ENCODE results near the gene CREBBP.
"Not testable (repeated sequence)": the region's sequence is repeated elsewhere in the genome, so short reads cannot be mapped to it uniquely, and the experiment has no call there.

The CREBBP gene

DNA sequence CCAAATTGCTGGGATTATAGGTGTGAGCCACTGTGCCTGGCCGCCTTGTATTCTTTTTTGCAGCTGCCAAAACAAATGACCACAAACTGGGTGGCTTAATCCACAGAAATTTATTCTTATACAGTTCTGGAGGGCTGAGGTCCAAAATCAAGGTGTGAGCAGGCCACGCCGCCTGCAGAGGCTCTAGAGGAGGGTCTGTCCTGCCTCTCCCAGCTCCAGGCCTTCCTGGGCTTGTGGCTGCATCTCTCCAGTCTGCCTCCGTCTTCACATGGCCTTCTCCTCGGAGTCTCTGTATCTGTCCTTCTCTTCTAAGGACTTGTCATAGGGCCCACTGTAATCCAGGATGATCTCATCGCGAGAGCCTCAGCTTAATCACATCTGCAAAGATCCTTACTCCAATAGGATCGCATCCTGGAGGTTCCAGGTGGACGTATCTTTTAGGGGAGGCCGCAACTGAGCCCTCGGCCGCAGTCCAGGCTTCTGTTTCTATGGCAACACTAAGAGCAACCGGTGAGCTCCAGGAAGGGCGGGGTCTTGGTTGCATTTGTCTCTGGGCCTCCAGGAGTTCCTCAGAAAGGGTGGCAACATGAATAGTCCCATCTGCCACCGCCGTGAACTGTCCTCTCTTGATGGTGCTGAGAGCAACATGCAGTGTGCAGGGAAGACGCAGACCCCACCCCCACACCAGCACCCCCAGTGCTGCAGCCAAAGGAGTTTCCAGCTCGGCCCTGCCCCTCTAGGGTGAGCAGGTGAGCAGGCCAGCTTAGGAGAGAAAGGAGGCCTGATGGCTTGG is 29.5 kb upstream of the CREBBP start:
- Histone ChIP-seq H3K27me3 (ENCODE audit: control insufficient read depth, insufficient read depth, low read length) (no peaks in the 10 kb centered on the region), H3K36me3 (ENCODE audit: control insufficient read depth, insufficient read depth, low read length) (no peaks in the 10 kb centered on the region), H3K4me3 (ENCODE audit: low read depth, low read length) (no peak overlapping the region), H3K9me3 (ENCODE audit: control insufficient read depth, insufficient read depth, low read length) (no peaks in the 10 kb centered on the region), H3K27ac (ENCODE audit: low read depth, low read length) (no peak overlapping the region), H3K4me1 (ENCODE audit: control insufficient read depth, insufficient read depth, low read length) (no peaks in the 10 kb centered on the region), H3K9ac (ENCODE audit: low read depth, low read length) (no peak overlapping the region)

DNA sequence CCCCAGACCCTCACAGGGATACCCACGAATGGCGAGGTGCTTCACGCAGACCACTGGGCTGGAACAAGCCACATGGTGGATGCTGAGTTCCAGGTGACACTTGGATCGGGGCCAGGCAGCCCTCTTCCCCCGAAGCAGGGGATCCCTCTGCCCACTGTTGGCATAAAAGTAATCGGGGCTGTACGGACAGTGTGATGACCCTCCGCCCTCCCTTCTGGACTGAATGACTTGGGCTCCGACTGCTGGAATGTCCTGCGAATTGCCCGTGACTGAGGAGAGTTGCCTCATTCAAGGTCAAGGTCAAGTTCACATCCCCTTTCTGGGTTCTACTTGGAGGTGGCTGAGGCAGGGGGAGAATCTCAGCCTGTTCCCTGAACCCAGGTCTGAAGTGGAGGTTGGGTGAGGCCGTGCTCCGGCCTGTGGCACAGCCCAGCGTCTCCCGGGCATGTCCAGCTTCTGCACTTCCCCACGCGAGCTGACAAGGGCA is 28.5 kb upstream of the CREBBP start:
- Histone ChIP-seq H3K4me3 (ENCODE audit: low read depth, low read length) (no peak overlapping the region), H3K27ac (ENCODE audit: low read depth, low read length) (no peak overlapping the region), H3K9ac (ENCODE audit: low read depth, low read length) (no peak overlapping the region), H3K4me1 (ENCODE audit: control insufficient read depth, insufficient read depth, low read length) (no peaks in the 10 kb centered on the region), H3K9me3 (ENCODE audit: control insufficient read depth, insufficient read depth, low read length) (no peaks in the 10 kb centered on the region), H3K36me3 (ENCODE audit: control insufficient read depth, insufficient read depth, low read length) (no peaks in the 10 kb centered on the region), H3K27me3 (ENCODE audit: control insufficient read depth, insufficient read depth, low read length) (no peaks in the 10 kb centered on the region)

DNA sequence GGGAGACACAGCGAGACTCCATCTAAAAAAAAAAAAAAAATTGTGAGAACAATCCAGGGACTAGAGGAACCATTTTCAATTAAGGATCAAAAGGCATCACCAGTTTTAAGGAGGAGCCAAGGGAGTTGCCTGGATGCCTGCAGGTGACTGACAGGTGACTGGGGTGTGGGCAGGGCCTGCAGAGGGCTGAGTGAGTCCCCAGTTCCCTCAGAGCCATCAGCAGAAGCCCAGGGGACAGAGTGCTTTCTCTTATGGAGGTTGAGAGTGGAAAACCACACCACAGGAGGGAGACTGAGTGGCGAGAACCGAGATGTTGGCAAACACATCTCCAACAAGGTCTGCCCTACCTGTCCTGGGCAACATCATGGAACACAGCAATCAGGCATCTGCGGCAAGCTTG is 27.1 kb upstream of the CREBBP start:
- Histone ChIP-seq H3K9ac (ENCODE audit: low read depth, low read length) (no peak overlapping the region), H3K27ac (ENCODE audit: low read depth, low read length) (no peak overlapping the region), H3K4me1 (ENCODE audit: control insufficient read depth, insufficient read depth, low read length) (no peaks in the 10 kb centered on the region), H3K36me3 (ENCODE audit: control insufficient read depth, insufficient read depth, low read length) (no peaks in the 10 kb centered on the region), H3K9me3 (ENCODE audit: control insufficient read depth, insufficient read depth, low read length) (no peaks in the 10 kb centered on the region), H3K4me3 (ENCODE audit: low read depth, low read length) (no peak overlapping the region), H3K27me3 (ENCODE audit: control insufficient read depth, insufficient read depth, low read length) (no peaks in the 10 kb centered on the region)

DNA sequence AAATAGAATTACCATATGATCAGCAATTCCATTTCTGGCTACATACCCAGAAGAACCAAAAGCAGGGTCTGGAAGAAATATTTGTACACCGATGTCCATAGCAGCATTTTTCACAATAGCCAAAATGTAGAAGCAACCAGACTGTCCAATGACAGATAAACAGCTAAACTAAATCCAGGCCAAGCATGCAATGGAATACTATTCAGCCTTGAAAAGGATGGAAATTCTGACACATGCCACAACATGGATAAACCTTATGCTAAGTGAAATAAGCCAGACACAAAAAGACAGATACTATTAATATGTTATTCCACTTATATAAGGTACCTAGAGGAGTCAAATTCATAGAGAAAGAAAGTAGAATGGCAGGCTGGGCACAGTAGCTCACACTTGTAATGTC is 25.9 kb upstream of the CREBBP start:
- Histone ChIP-seq H3K4me3 (ENCODE audit: low read depth, low read length) (no peak overlapping the region), H3K9me3 (ENCODE audit: control insufficient read depth, insufficient read depth, low read length) (no peaks in the 10 kb centered on the region), H3K27ac (ENCODE audit: low read depth, low read length) (no peak overlapping the region), H3K27me3 (ENCODE audit: control insufficient read depth, insufficient read depth, low read length) (no peaks in the 10 kb centered on the region), H3K9ac (ENCODE audit: low read depth, low read length) (no peak overlapping the region), H3K4me1 (ENCODE audit: control insufficient read depth, insufficient read depth, low read length) (no peaks in the 10 kb centered on the region), H3K36me3 (ENCODE audit: control insufficient read depth, insufficient read depth, low read length) (no peaks in the 10 kb centered on the region)

DNA sequence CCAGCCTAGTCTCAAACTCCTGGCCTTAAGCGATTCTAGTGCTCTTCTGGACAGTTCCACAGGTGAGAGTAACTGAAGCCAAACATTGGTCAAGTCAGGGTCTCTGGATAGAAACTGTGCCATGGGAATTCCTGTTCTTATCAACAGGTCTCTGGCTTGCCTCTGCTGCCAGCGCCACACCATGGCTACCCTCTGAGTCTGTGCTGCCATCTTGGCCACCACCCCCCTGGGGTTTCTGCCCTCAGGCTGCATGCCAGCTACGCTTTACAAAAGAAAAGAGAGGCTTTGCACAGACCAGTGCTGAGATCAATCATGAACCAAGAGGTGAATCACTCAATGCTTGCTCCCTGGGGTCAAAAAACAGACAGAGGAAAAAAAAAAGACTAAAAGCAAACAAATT is 24.4 kb upstream of the CREBBP start:
- no peaks in the 10 kb centered on the region for H3K36me3 ChIP-seq (ENCODE audit: control insufficient read depth, insufficient read depth, low read length)
- no peak overlapping the region for H3K9ac ChIP-seq (ENCODE audit: low read depth, low read length)
- H3K9me3 ChIP-seq (ENCODE audit: control insufficient read depth, insufficient read depth, low read length): no peaks in the 10 kb centered on the region
- H3K4me3 ChIP-seq (ENCODE audit: low read depth, low read length): no peak overlapping the region
- no peaks in the 10 kb centered on the region for H3K4me1 ChIP-seq (ENCODE audit: control insufficient read depth, insufficient read depth, low read length)
- H3K27ac ChIP-seq (ENCODE audit: low read depth, low read length): no peak overlapping the region
- H3K27me3 ChIP-seq (ENCODE audit: control insufficient read depth, insufficient read depth, low read length): no peaks in the 10 kb centered on the region

DNA sequence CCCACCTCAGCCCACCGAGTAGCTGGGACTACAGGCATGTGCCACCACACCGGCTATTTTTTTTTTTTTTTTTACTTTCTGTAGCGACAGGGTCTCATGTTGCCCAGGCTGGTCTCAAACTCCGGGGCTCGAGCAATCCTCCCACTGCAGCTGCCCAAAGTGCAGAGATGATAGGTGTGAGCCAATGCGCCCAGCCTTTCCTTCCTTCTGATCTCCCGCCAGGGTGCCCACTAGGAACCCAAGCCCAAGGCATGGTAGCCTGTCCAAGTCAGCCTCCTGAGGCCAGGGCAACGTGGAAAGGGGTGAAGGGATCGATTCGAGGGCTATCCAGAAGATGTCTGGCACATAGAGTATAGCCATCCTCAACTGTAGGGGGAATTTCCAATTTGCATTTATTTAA is 9.6 kb upstream of the CREBBP start:
- Histone ChIP-seq H3K36me3 (ENCODE audit: control insufficient read depth, insufficient read depth, low read length) (no peaks in the 10 kb centered on the region), H3K9me3 (ENCODE audit: control insufficient read depth, insufficient read depth, low read length) (no peaks in the 10 kb centered on the region)

DNA sequence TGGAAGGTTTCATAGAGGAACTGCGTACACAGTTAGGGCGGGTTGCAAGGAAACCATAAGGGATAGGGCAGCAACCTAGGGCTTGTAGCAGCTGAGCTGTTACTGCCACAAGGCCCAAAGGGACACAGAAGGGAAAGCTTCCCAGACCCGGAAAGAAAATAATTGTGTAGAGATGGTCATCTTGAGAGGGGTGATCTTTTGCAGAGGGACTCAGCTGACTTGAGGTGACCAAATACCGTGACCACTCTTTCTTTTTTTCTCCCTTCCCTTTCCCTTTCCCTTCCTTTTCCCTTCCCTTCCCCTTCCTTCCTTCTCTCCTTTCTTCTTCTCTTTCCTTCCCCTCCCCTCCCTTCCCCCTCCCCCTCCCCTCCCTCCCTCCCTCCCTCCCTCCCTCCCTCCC is 8.5 kb upstream of the CREBBP start:
- Histone ChIP-seq H3K36me3 (ENCODE audit: control insufficient read depth, insufficient read depth, low read length) (no peaks in the 10 kb centered on the region), H3K4me1 (ENCODE audit: control insufficient read depth, insufficient read depth, low read length) (no peaks in the 10 kb centered on the region), H3K27me3 (ENCODE audit: control insufficient read depth, insufficient read depth, low read length) (no peaks in the 10 kb centered on the region), H3K9ac (ENCODE audit: low read depth, low read length) (no peak overlapping the region), H3K4me3 (ENCODE audit: low read depth, low read length) (no peak overlapping the region), H3K9me3 (ENCODE audit: control insufficient read depth, insufficient read depth, low read length) (no peaks in the 10 kb centered on the region), H3K27ac (ENCODE audit: low read depth, low read length) (no peak overlapping the region)

More for the DNA sequence above, 9.6 kb upstream of the CREBBP start:
- H3K4me3 ChIP-seq (ENCODE audit: low read depth, low read length): no peak overlapping the region
- H3K9ac ChIP-seq (ENCODE audit: low read depth, low read length): no peak overlapping the region
- no peaks in the 10 kb centered on the region for H3K27me3 ChIP-seq (ENCODE audit: control insufficient read depth, insufficient read depth, low read length)
- H3K4me1 ChIP-seq (ENCODE audit: control insufficient read depth, insufficient read depth, low read length): no peaks in the 10 kb centered on the region
- no peak overlapping the region for H3K27ac ChIP-seq (ENCODE audit: low read depth, low read length)

DNA sequence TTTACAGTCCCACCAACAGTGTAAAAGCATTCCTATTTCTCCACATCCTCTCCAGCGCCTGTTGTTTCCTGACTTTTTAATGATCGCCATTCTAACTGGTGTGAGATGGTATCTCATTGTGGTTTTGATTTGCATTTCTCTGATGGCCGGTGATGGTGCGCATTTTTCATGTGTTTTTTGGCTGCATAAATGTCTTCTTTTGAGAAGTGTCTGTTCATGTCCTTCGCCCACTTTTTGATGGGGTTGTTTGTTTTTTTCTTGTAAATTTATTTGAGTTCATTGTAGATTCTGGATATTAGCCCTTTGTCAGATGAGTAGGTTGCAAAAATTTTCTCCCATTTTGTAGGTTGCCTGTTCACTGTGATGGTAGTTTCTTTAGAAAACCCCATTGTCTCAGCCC is 5.5 kb upstream of the CREBBP start:
- not testable (repeated sequence) for H3K4me3 ChIP-seq (ENCODE audit: low read depth, low read length); H3K4me1 ChIP-seq (ENCODE audit: control insufficient read depth, insufficient read depth, low read length); H3K27me3 ChIP-seq (ENCODE audit: control insufficient read depth, insufficient read depth, low read length); H3K36me3 ChIP-seq (ENCODE audit: control insufficient read depth, insufficient read depth, low read length); H3K9ac ChIP-seq (ENCODE audit: low read depth, low read length); H3K9me3 ChIP-seq (ENCODE audit: control insufficient read depth, insufficient read depth, low read length); H3K27ac ChIP-seq (ENCODE audit: low read depth, low read length)

DNA sequence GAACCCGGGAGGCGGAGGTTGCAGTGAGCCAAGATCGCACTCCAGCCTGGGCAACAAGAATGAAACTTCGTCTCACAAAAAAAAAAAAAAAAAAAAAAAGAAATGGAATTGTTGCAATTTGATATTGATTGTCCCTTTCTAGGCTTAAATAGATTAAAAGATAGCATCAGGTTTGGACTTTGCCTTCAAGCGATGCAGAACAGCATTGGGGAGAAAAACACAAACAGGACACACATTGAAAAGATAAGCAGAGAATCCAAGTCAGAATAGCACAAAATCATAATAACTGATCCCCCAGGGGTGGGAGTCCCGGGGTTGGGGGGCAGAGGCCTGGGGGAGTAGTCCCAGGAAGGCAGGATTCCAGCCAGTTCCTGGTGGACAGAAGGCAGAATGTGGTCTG is 3.9 kb upstream of the CREBBP start:
- Histone ChIP-seq H3K27ac (ENCODE audit: low read depth, low read length) (no peak overlapping the region), H3K4me1 (ENCODE audit: control insufficient read depth, insufficient read depth, low read length) (no peaks in the 10 kb centered on the region), H3K27me3 (ENCODE audit: control insufficient read depth, insufficient read depth, low read length) (no peaks in the 10 kb centered on the region), H3K4me3 (ENCODE audit: low read depth, low read length) (no peak overlapping the region), H3K9me3 (ENCODE audit: control insufficient read depth, insufficient read depth, low read length) (no peaks in the 10 kb centered on the region), H3K36me3 (ENCODE audit: control insufficient read depth, insufficient read depth, low read length) (no peaks in the 10 kb centered on the region), H3K9ac (ENCODE audit: low read depth, low read length) (no peak overlapping the region)

DNA sequence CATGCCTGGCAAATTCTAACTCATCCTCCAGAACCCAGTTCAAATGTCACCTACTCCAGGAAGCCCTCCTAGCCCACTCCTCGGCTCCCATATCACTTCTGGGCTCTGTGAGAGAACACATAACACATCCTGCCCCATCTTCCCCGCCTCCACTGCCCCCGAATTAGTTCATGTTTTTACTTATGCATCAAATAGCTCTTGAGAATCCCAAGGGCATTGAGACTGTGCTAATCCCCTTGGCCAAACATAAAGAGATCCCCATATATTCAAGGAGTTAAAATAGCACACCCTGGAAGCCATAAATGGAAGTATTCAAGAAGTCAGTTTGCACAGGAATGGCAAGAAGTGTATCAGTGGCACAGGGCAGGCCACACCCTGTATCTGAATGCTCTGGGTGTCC is 2.0 kb upstream of the CREBBP start:
- H3K9me3 ChIP-seq (ENCODE audit: control insufficient read depth, insufficient read depth, low read length): no peaks in the 10 kb centered on the region
- no peak overlapping the region for H3K4me3 ChIP-seq (ENCODE audit: low read depth, low read length)
- H3K9ac ChIP-seq (ENCODE audit: low read depth, low read length): no peak overlapping the region
- no peak overlapping the region for H3K27ac ChIP-seq (ENCODE audit: low read depth, low read length)
- 0 out of 2 replicates have a peak, but pooled peaks cover 2% of the 10 kb centered on the region for H3K4me1 ChIP-seq (ENCODE audit: control insufficient read depth, insufficient read depth, low read length)
- H3K27me3 ChIP-seq (ENCODE audit: control insufficient read depth, insufficient read depth, low read length): no peaks in the 10 kb centered on the region
- H3K36me3 ChIP-seq (ENCODE audit: control insufficient read depth, insufficient read depth, low read length): peaks cover 9% of the 10 kb centered on the region; the same call in 1 of the 2 replicates

DNA sequence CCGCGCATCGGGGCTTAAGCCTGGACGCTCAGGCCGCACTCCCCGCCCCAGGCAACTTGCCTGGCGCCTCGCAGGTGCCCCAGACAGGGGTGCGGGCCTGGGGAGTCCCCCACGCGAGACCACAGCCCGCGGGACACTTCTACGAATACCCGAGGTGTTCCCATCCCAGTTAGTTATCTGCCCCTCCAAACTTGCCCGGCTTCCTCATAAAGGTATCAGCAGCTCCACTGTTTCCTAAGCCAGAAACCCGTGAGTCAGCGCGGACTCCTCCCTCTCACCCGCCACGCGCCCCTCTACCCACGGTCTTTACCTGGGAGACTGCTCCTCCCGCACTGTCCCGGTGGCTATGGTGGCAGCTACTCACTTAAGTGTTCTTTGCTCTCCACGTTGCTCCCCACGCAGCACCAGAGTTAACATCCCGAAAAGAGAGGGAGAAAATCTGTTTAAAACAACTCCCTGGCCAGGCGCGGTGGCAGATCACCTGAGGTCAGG is 1.0 kb upstream of the CREBBP start:
- Histone ChIP-seq H3K9me3 (ENCODE audit: control insufficient read depth, insufficient read depth, low read length) (no peaks in the 10 kb centered on the region), H3K36me3 (ENCODE audit: control insufficient read depth, insufficient read depth, low read length) (peaks cover 15% of the 10 kb centered on the region; the same call in 1 of the 2 replicates), H3K4me3 (ENCODE audit: low read depth, low read length) (peak overlapping the region; percentile 92), H3K4me1 (ENCODE audit: control insufficient read depth, insufficient read depth, low read length) (0 out of 2 replicates have a peak, but pooled peaks cover 7% of the 10 kb centered on the region), H3K9ac (ENCODE audit: low read depth, low read length) (peak overlapping the region; percentile 89; the same call in 1 of the 2 replicates), H3K27ac (ENCODE audit: low read depth, low read length) (no peak overlapping the region), H3K27me3 (ENCODE audit: control insufficient read depth, insufficient read depth, low read length) (no peaks in the 10 kb centered on the region)
